HEK293T (cell line): ENCODE results near the gene ZNF394.

Source experiments
- ARNT ChIP-seq: fragments of 450-650 bp; IDR thresholded peaks from 2 replicates; pipeline ENCODE4 v1.6.1; 2017; ENCODE audit warnings: mild to moderate bottlenecking
- ELF4 ChIP-seq: fragments of 450-650 bp; IDR thresholded peaks from 2 replicates; pipeline ENCODE4 v1.6.1; 2017; ENCODE audit warnings: antibody characterized with exemption
- FOXA1 ChIP-seq: fragments of 450-650 bp; IDR thresholded peaks from 2 replicates; pipeline ENCODE4 v1.6.1; 2016; ENCODE audit warnings: mild to moderate bottlenecking
- FOXK2 ChIP-seq: fragments of 450-650 bp; IDR thresholded peaks from 2 replicates; pipeline ENCODE4 v1.6.1; 2016; ENCODE audit warnings: mild to moderate bottlenecking
- SP1 ChIP-seq: fragments of 450-650 bp; IDR thresholded peaks from 2 replicates; pipeline ENCODE4 v1.6.1; 2017
- SUZ12 ChIP-seq: fragments of 450-650 bp; IDR thresholded peaks from 2 replicates; pipeline ENCODE4 v1.6.1; 2016; ENCODE audit warnings: mild to moderate bottlenecking
- ZNF384 ChIP-seq: fragments of 450-650 bp; IDR thresholded peaks from 2 replicates; pipeline ENCODE4 v1.6.1; 2016

DNA sequence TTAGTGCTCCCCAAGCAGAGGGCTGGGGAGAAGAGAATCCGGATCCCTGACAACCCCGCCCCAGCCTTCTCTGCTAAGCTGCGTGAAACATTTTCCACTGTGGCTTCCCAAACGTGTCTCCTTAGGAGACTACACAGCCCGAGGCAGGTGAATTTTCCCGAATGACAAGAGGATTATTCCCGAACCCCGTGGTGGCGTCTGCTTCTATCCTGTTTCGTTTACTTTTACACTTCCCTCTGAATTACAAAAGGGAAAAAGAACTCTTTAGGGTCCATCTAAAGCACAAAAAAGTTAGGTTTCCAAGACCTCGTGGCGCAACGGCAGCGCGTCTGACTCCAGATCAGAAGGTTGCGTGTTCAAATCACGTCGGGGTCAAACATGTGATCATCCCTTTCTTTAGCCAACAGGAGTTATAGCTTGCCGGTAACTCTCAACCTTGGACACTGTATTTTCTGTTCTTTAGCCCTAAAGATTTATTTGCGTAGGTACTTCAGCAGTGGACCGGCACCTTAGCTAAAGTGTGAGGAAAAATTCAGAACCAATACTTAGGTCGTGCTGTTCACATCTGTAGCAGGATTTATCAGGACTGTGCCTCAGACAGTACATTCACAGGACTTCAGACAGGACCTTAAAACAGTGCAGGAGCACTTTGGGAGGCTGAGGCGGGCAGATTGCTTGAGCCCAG is 30.6 kb downstream of the ZNF394 start:
- TF ChIP-seq FOXA1 (no peak), ZNF384 (no peak), ARNT (no peak), SUZ12 (no peak), FOXK2 (no peak), SP1 (no peak), ELF4 (no peak)
